ENCODE measurements around the gene JPT1. TPM values are rescaled to one million over a fixed set of nuclear protein-coding genes. Genes with fewer than 3 reads are reported as not detected.

JPT1 gene
- total RNA-seq, 1 donor from 2014 or later = 642 TPM

GRCh38 chr17:75181608-75182318 is 27.5 kb upstream of the JPT1 start:
- H3K4me3 Mint-ChIP-seq (ENCODE audit: unreplicated experiment) = peak overlapping the region; percentile 98
- H3K9me3 Mint-ChIP-seq (ENCODE audit: unreplicated experiment) = peaks cover 16% of the 10 kb centered on the region
- no peak for DNase-seq
- peaks cover 11% of the 10 kb centered on the region for H3K27me3 Mint-ChIP-seq (ENCODE audit: unreplicated experiment)
- H3K36me3 Mint-ChIP-seq (ENCODE audit: unreplicated experiment) = no peaks in the 10 kb centered on the region
- H3K27ac Mint-ChIP-seq (ENCODE audit: unreplicated experiment) = peak overlapping the region; percentile 56
- no peak for TF ChIP-seq CTCF (IDR thresholded peaks at IDR 0.05; ENCODE audit: partially characterized antibody, unreplicated experiment)
- peaks cover 12% of the 10 kb centered on the region for H3K4me1 Mint-ChIP-seq (ENCODE audit: low read depth, unreplicated experiment)

- peaks cover 16% of the 10 kb centered on the region for H3K9me3 Mint-ChIP-seq (ENCODE audit: unreplicated experiment)
- H3K27me3 Mint-ChIP-seq (ENCODE audit: unreplicated experiment) = peaks cover 11% of the 10 kb centered on the region
- H3K4me1 Mint-ChIP-seq (ENCODE audit: low read depth, unreplicated experiment) = peaks cover 12% of the 10 kb centered on the region
- H3K27ac Mint-ChIP-seq (ENCODE audit: unreplicated experiment) = peak overlapping the region; percentile 56
- H3K36me3 Mint-ChIP-seq (ENCODE audit: unreplicated experiment) = no peaks in the 10 kb centered on the region
- TF ChIP-seq CTCF (IDR thresholded peaks at IDR 0.05; ENCODE audit: partially characterized antibody, unreplicated experiment) = no peak
- H3K4me3 Mint-ChIP-seq (ENCODE audit: unreplicated experiment) = peak overlapping the region; percentile 98
- no peak for DNase-seq
These were observed 26.8 kb upstream of the JPT1 start for GRCh38 chr17:75181110-75181509.

- DNase-seq = no peak
- Mint-ChIP-seq H3K27me3 (ENCODE audit: unreplicated experiment) (peaks cover 3% of the 10 kb centered on the region), H3K4me1 (ENCODE audit: low read depth, unreplicated experiment) (peaks cover 5% of the 10 kb centered on the region), H3K9me3 (ENCODE audit: unreplicated experiment) (peaks cover 9% of the 10 kb centered on the region), H3K36me3 (ENCODE audit: unreplicated experiment) (no peaks in the 10 kb centered on the region), H3K4me3 (ENCODE audit: unreplicated experiment) (no peak overlapping the region), H3K27ac (ENCODE audit: unreplicated experiment) (no peak overlapping the region)
- TF ChIP-seq CTCF (IDR thresholded peaks at IDR 0.05; ENCODE audit: partially characterized antibody, unreplicated experiment) = no peak
These were observed 24.1 kb upstream of the JPT1 start for GRCh38 chr17:75178453-75178852.

- no peak overlapping the region for H3K27ac Mint-ChIP-seq (ENCODE audit: unreplicated experiment)
- no peak for DNase-seq
- no peaks in the 10 kb centered on the region for H3K36me3 Mint-ChIP-seq (ENCODE audit: unreplicated experiment)
- no peak overlapping the region for H3K4me3 Mint-ChIP-seq (ENCODE audit: unreplicated experiment)
- peaks cover 5% of the 10 kb centered on the region for H3K9me3 Mint-ChIP-seq (ENCODE audit: unreplicated experiment)
- TF ChIP-seq CTCF (IDR thresholded peaks at IDR 0.05; ENCODE audit: partially characterized antibody, unreplicated experiment) = no peak
- H3K4me1 Mint-ChIP-seq (ENCODE audit: low read depth, unreplicated experiment) = peaks cover 5% of the 10 kb centered on the region
- peaks cover 2% of the 10 kb centered on the region for H3K27me3 Mint-ChIP-seq (ENCODE audit: unreplicated experiment)
These were observed 22.3 kb upstream of the JPT1 start for GRCh38 chr17:75176625-75177024.

- Mint-ChIP-seq H3K9me3 (ENCODE audit: unreplicated experiment) (peaks cover 2% of the 10 kb centered on the region), H3K27ac (ENCODE audit: unreplicated experiment) (no peak overlapping the region), H3K4me3 (ENCODE audit: unreplicated experiment) (no peak overlapping the region), H3K27me3 (ENCODE audit: unreplicated experiment) (peaks cover 2% of the 10 kb centered on the region), H3K36me3 (ENCODE audit: unreplicated experiment) (no peaks in the 10 kb centered on the region), H3K4me1 (ENCODE audit: low read depth, unreplicated experiment) (no peaks in the 10 kb centered on the region)
- no peak for TF ChIP-seq CTCF (IDR thresholded peaks at IDR 0.05; ENCODE audit: partially characterized antibody, unreplicated experiment)
- no peak for DNase-seq
These were observed 20.7 kb upstream of the JPT1 start for GRCh38 chr17:75174996-75175395.
